DND-41 (cell line): Measurements from ENCODE around the gene FNDC8.

Experiments
- ATAC-seq: fragments of 200-7000 bp; cut with Tn5 transposase; 3 replicates; pipeline ENCODE4 v1.9.1; 2021; ENCODE audit warnings: low read depth; ENCODE audit not compliant: insufficient read depth
- DNase-seq: peaks from one replicate; pipeline ENCODE4 v3.0.0-alpha.2; 2020
- H2AFZ ChIP-seq: 2 replicates; pipeline ENCODE4 v1.6.0; 2012; ENCODE audit warnings: low read depth, low read length
- H3K27ac ChIP-seq: 2 replicates; pipeline ENCODE4 v1.5.1; 2012; ENCODE audit warnings: low read length, inconsistent platforms
- H3K27me3 ChIP-seq: fragments of 200-600 bp; sonication (generic); 2 replicates; pipeline ENCODE4 v1.6.0; 2012; ENCODE audit warnings: low read length, mild to moderate bottlenecking, inconsistent platforms; ENCODE audit not compliant: insufficient read depth, poor library complexity
- H3K36me3 ChIP-seq: 2 replicates; pipeline ENCODE4 v1.5.1; 2012; ENCODE audit warnings: low read length, inconsistent platforms; ENCODE audit not compliant: insufficient read depth
- H3K4me1 ChIP-seq: 2 replicates; pipeline ENCODE4 v1.5.1; 2012; ENCODE audit warnings: mild to moderate bottlenecking, low read length; ENCODE audit not compliant: insufficient read depth
- H3K4me2 ChIP-seq: 2 replicates; pipeline ENCODE4 v1.6.0; 2012; ENCODE audit warnings: mild to moderate bottlenecking, moderate library complexity, low read length, inconsistent platforms; ENCODE audit not compliant: insufficient read depth
- H3K4me3 ChIP-seq, 2 experiments: fragments of 200-600 bp in 1 of 2; shearing (Covaris generic) in 1 of 2; 2 replicates each; pipeline ENCODE4 v1.5.1; 2012 to 2016; ENCODE audit warnings: inconsistent platforms in 2 of 2, low read length in 2 of 2, mild to moderate bottlenecking in 2 of 2, low read depth in 1 of 2, moderate library complexity in 1 of 2
- H3K79me2 ChIP-seq: 2 replicates; pipeline ENCODE4 v1.6.0; 2012; ENCODE audit warnings: low read length, inconsistent platforms; ENCODE audit not compliant: insufficient read depth
- H3K9ac ChIP-seq: 2 replicates; pipeline ENCODE4 v1.6.0; 2012; ENCODE audit warnings: low read depth, mild to moderate bottlenecking, inconsistent platforms, low read length, moderate library complexity
- H3K9me3 ChIP-seq: 2 replicates; pipeline ENCODE4 v1.5.1; 2012; ENCODE audit warnings: low read length, moderate library complexity, mild to moderate bottlenecking, inconsistent platforms; ENCODE audit not compliant: insufficient read depth, severe bottlenecking
- H4K20me1 ChIP-seq: 2 replicates; pipeline ENCODE4 v1.6.0; 2012; ENCODE audit warnings: low read length; ENCODE audit not compliant: insufficient read depth
- EZH2 ChIP-seq: IDR thresholded peaks from 3 replicates; pipeline ENCODE4 v1.6.1; 2012; ENCODE audit warnings: borderline replicate concordance, low read depth, mild to moderate bottlenecking, moderate library complexity, low read length, inconsistent platforms; ENCODE audit not compliant: severe bottlenecking
- TF ChIP-seq, protein P1 (sequence below): IDR thresholded peaks from 2 replicates; pipeline ENCODE4 v1.5.1; 2012; ENCODE audit warnings: borderline replicate concordance, low read length, moderate library complexity, mild to moderate bottlenecking; ENCODE audit not compliant: poor library complexity, severe bottlenecking; ENCODE audit errors: extremely low read depth

Gene FNDC8

DNA sequence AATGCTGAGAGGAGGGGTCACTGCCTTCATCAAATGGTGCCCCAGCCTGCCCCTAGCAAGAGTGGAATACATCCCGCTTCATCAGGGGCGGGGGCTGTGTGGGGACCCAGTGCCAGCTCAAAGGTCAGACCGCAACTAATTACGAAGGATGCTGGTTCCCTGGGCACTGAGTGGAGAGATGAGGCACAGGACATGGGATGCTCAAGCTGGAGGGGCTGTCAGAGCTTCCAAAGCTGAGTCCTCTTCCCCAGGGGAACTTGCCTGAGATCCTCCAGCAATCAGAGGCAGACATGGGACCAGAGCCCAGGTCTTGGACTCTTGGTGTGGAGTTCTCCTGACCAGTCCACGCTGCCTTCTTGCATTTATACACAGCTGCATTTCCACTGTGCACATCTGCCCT is 45.1 kb downstream of the FNDC8 start:
- Histone ChIP-seq H3K9me3 (no peaks in the 10 kb centered on the region), H3K27ac (no peak overlapping the region), H3K36me3 (no peaks in the 10 kb centered on the region), H3K79me2 (no peaks in the 10 kb centered on the region), H3K4me2 (no peak overlapping the region), H3K4me1 (peaks cover under 1% of the 10 kb centered on the region; the same call in 1 of the 2 replicates), H3K9ac (no peak overlapping the region), H4K20me1 (no peaks in the 10 kb centered on the region), H3K4me3 (no peak overlapping the region), H3K27me3 (no peaks in the 10 kb centered on the region), H2AFZ (no peak overlapping the region)
- no peak for DNase-seq
- no peak for TF ChIP-seq EZH2
- ATAC-seq = no peak

DNA sequence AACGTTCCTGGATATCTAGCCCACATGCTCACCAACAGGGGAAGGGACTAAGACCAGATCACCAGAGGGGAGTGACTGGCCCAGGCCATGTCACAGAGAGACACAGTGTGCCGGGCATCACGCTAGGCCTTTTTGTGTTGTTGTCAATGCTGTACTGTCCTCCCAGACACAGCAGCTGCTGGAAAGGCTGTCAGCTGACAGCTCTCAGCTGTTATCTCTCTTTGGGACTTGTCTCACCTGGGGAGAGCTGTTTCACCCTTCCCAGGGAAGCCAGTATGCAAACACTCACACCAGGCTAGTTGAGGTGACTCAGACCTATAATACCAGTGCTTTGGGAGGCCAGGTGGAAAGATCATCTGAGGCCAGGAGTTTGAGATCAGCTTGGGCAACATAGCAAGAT is 45.6 kb downstream of the FNDC8 start:
- H3K27me3 ChIP-seq = no peaks in the 10 kb centered on the region
- no peak overlapping the region for H3K27ac ChIP-seq
- no peak overlapping the region for H3K9ac ChIP-seq
- ATAC-seq (no peak), DNase-seq (no peak)
- H3K79me2 ChIP-seq = no peaks in the 10 kb centered on the region
- TF ChIP-seq, protein P1, sequence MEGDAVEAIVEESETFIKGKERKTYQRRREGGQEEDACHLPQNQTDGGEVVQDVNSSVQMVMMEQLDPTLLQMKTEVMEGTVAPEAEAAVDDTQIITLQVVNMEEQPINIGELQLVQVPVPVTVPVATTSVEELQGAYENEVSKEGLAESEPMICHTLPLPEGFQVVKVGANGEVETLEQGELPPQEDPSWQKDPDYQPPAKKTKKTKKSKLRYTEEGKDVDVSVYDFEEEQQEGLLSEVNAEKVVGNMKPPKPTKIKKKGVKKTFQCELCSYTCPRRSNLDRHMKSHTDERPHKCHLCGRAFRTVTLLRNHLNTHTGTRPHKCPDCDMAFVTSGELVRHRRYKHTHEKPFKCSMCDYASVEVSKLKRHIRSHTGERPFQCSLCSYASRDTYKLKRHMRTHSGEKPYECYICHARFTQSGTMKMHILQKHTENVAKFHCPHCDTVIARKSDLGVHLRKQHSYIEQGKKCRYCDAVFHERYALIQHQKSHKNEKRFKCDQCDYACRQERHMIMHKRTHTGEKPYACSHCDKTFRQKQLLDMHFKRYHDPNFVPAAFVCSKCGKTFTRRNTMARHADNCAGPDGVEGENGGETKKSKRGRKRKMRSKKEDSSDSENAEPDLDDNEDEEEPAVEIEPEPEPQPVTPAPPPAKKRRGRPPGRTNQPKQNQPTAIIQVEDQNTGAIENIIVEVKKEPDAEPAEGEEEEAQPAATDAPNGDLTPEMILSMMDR = no peak
- TF ChIP-seq EZH2 = no peak
- H3K36me3 ChIP-seq = no peaks in the 10 kb centered on the region
- H4K20me1 ChIP-seq = no peaks in the 10 kb centered on the region
- H3K4me1 ChIP-seq = peaks cover 5% of the 10 kb centered on the region; the same call in 1 of the 2 replicates
- no peak overlapping the region for H3K4me3 ChIP-seq
- no peak overlapping the region for H3K4me2 ChIP-seq
- no peak overlapping the region for H2AFZ ChIP-seq
- H3K9me3 ChIP-seq = no peaks in the 10 kb centered on the region

DNA sequence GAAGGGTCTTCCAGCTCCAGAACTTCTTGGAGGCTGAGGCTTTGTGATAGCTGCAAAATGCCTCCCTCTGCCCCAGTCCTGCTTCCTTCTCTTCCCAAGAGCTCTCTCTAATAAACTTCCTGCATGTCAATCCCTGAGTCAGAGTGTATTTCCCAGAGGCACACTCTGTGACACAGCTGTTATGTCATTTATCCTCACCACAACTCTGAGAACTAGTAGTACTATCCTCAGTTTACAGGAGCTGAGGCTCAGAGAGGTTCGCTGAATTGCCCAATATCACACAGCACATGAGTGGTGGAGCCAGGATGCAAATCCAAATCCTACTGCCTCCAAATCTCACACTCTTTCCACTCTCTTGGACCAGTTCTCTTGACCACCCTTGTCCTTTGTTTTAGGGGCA is 46.3 kb downstream of the FNDC8 start:
- H3K79me2 ChIP-seq = no peaks in the 10 kb centered on the region
- DNase-seq = no peak
- H3K4me2 ChIP-seq = no peak overlapping the region
- H3K27ac ChIP-seq = no peak overlapping the region
- H4K20me1 ChIP-seq = no peaks in the 10 kb centered on the region
- no peaks in the 10 kb centered on the region for H3K36me3 ChIP-seq
- H2AFZ ChIP-seq = no peak overlapping the region
- H3K27me3 ChIP-seq = no peaks in the 10 kb centered on the region
- ATAC-seq = no peak
- H3K4me1 ChIP-seq = peaks cover 5% of the 10 kb centered on the region; the same call in 1 of the 2 replicates
- H3K9me3 ChIP-seq = no peaks in the 10 kb centered on the region
- no peak overlapping the region for H3K4me3 ChIP-seq
- TF ChIP-seq, protein P1 = no peak
- TF ChIP-seq EZH2 = no peak
- H3K9ac ChIP-seq = no peak overlapping the region

DNA sequence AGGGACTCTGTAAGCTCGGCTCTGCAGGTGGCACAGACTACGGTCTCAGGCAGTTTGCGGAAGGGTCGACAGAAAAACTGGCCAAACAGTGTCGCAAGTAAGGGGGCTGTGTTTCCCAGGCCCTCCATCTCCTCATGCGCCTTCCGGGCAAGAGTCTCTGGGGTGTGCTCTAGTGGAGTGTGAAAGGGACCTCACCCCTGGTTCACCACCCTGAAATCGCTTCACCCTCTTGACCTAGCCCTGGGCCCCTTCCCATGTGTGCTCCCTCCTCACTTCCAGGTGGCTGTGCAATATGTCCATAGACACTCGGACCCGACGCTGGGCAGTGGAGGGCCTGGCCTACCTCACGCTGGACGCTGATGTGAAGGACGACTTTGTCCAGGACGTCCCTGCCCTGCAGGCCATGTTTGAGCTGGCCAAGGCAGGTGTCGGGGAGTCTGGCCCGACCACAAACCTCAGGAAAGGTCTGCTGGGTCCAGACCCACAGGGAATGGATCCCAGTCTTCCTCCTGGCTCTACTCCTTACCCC is 48.5 kb downstream of the FNDC8 start:
- no peak overlapping the region for H3K9ac ChIP-seq
- ATAC-seq = no peak
- no peak for DNase-seq
- no peak overlapping the region for H3K4me3 ChIP-seq
- H3K27ac ChIP-seq = no peak overlapping the region
- no peaks in the 10 kb centered on the region for H3K27me3 ChIP-seq
- H4K20me1 ChIP-seq = no peaks in the 10 kb centered on the region
- H3K4me2 ChIP-seq = no peak overlapping the region
- no peak for TF ChIP-seq EZH2
- TF ChIP-seq, protein P1 = no peak
- H2AFZ ChIP-seq = no peak overlapping the region
- H3K4me1 ChIP-seq = peaks cover 5% of the 10 kb centered on the region; the same call in 1 of the 2 replicates
- H3K79me2 ChIP-seq = no peaks in the 10 kb centered on the region
- no peaks in the 10 kb centered on the region for H3K9me3 ChIP-seq
- H3K36me3 ChIP-seq = no peaks in the 10 kb centered on the region
